Activated T-helper 2 cell treated with anti-CD3 and anti-CD28 coated beads, Interferon-gamma antibody, Interleukin-2, Interleukin-4, amounts not matched to agents 10 μg/mL and 5 μg/mL and 100 μg/mL, durations not matched to agents 14 hours and 24 hours and 36 hours (primary cell): ENCODE results near the gene TAMALIN. TPM values are rescaled to one million over a fixed set of nuclear protein-coding genes. Genes with fewer than 3 reads are reported as not detected.

ENCODE experiments used
- DNase-seq: peaks from one replicate; pipeline ENCODE4 v3.0.0; 2021; ENCODE audit warnings: low spot score
- H3K27ac Mint-ChIP-seq: one replicate; pipeline ENCODE4 v1.8.0; 2021; ENCODE audit warnings: mixed read lengths
- H3K27me3 Mint-ChIP-seq: one replicate; pipeline ENCODE4 v1.8.0; 2021; ENCODE audit warnings: low read depth, mixed read lengths
- H3K36me3 Mint-ChIP-seq: one replicate; pipeline ENCODE4 v1.8.0; 2021; ENCODE audit warnings: low read depth, mixed read lengths
- H3K4me1 Mint-ChIP-seq: one replicate; pipeline ENCODE4 v1.8.0; 2021; ENCODE audit warnings: low read depth, mixed read lengths
- H3K4me3 Mint-ChIP-seq: one replicate; pipeline ENCODE4 v1.8.0; 2021; ENCODE audit warnings: low read depth, mild to moderate bottlenecking, moderate library complexity, mixed read lengths
- H3K9me3 Mint-ChIP-seq: one replicate; pipeline ENCODE4 v1.8.0; 2021; ENCODE audit warnings: mixed read lengths
- intact Hi-C: fragments of 100-400 bp; cut with micrococcal nuclease; formaldehyde crosslinking; loops from one replicate; pipeline ENCODE4 v1.15.1; 2023
- total RNA-seq: library from RNA; stranded (reverse); gene quantifications from 2 replicates; pipeline ENCODE4 v1.2.3, GENCODE V29; 2022

Gene TAMALIN
- total RNA-seq, 1 donor from 2014 or later, result 6.1 TPM

GRCh38 chr12:52050116-52050757 is 43.5 kb downstream of the TAMALIN start:
- peaks cover 27% of the 10 kb centered on the region for H3K4me1 Mint-ChIP-seq
- peak overlapping the region; percentile 98 for H3K4me3 Mint-ChIP-seq
- peaks cover 46% of the 10 kb centered on the region for H3K36me3 Mint-ChIP-seq
- intact Hi-C loops, result no loop called here
- peak overlapping the region; percentile 90 for H3K27ac Mint-ChIP-seq
- no peaks in the 10 kb centered on the region for H3K27me3 Mint-ChIP-seq
- no peak for DNase-seq
- H3K9me3 Mint-ChIP-seq, result no peaks in the 10 kb centered on the region

DNA sequence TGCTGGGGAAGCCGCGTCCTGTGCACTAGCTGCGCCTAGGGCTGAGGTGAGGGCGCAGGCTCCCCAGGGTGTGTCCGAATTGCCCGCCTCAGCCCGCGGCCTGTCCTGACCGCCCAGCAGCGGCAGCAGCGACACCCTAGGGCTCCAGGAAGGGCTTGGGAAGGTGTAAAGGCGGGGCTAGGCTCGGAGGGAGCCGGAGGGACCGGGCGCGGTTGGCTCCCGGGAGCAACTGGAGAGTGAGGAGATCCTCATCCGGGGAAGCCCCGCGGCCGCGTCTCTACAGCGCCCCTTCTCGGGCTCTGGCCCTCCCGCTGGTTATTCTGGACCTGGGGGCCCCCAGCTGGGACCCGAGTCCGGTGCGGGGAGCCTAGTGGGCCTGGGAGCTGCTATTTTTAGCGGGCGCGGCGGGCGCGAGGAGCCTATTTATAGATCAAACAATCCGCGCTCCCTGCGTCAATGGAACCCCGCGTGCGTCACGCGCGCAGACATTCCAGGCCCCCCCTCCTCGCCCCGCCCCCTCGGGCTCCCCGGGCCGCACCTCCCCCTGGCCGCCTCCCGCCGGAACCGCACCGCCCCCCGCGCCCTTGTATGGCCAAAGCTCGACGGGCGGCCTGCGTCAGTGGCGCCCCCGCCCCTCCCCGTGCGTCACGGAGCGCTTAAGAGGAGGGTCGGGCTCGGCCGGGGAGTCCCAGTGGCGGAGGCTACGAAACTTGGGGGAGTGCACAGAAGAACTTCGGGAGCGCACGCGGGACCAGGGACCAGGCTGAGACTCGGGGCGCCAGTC is 44.2 kb downstream of the TAMALIN start, which contains the start of gene NR4A1:
NR4A1 (plus strand) TSS at position 685 of the 784 bp plus-strand sequence. CDS start 2,887 bp downstream, outside the sequence.
- peak within 1 kb of the TSS; percentile 98 for H3K4me3 Mint-ChIP-seq
- H3K36me3 Mint-ChIP-seq, result peaks cover 53% of the 10 kb centered on the region
- peak within 1 kb of the TSS; percentile 92 for H3K27ac Mint-ChIP-seq
- peaks cover 25% of the 10 kb centered on the region for H3K4me1 Mint-ChIP-seq
- DNase-seq, result peak; percentile 94
- H3K9me3 Mint-ChIP-seq, result no peaks in the 10 kb centered on the region
- no peaks in the 10 kb centered on the region for H3K27me3 Mint-ChIP-seq
- intact Hi-C loops, result loop anchor here (1.0 kb wide), 4 partner anchors 14 to 26 kb away; partner anchors contain the start of gene ATG101

DNA sequence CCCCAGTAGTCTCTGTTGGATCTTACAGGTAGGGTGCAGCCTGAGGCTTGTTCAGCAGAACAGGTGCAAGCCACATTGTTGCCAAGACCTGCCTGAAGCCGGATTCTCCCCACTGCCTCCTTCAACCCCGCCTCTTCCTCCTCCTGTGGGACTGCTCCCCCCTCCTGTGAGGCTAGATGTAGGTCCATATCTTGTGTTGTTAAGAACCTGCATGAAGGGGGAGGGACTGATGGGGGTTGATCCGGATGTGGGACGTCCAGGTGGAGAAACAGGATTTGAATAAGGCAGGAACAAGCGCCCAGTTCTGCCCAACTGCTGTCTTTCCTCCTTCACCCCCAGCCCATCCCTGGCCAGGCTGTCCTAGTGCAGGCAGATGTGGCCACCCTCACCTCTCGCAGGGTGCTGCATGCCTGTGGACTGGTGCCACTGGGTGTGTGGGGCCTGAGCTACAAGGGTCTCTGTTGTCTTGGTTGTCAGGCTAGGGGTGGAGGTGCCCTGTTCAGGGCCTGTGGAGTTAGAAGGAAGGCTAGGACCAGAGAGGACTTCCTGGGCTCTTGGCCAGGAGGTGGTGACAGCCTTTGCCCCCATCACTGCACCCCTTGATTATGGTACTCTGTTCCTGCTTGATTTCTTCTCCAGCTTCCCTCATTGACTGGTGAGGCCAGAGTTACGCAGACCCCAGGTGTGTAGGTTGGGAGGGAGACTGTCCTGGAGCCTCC is 45.9 kb downstream of the TAMALIN start:
- no peak for DNase-seq
- Mint-ChIP-seq H3K27ac (peak overlapping the region; percentile 92), H3K4me1 (peaks cover 23% of the 10 kb centered on the region), H3K9me3 (no peaks in the 10 kb centered on the region), H3K36me3 (peaks cover 68% of the 10 kb centered on the region), H3K4me3 (peak overlapping the region; percentile 98), H3K27me3 (no peaks in the 10 kb centered on the region)
- intact Hi-C loops, result no loop called here

DNA sequence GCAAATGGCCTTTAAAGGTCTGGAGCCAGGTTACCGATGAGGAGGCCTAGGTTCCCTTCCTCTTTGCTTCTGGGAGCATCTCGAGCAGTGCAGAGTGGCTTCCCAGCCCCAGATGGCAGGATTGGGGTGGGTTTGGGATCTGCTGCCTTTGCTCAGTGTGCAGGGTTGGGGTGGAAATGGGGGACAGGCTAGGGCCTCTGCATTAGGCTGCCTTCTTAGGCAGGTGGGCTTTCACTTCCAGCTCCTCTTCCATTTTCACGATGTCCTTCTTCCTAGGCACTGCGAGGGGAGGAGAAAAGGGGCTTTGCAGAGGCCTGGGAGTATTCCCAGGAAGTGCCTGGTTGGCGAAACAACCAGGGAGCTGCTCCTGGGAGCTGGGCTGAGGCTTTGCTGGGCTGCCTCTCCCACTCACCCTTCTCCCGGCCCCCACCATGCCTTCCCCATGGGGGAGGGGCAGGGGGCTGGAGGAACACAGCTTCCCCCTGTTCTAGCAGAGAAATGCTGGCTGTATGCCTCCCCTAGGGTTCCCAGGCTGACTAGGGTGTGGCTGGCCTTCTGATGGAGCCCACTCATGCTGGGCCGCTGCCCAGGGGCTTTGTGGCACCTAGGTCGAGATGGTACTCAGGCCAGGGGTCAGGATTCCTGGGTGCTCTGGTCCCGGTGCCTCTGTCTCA is 46.9 kb downstream of the TAMALIN start:
- peak overlapping the region; percentile 98 for H3K4me3 Mint-ChIP-seq
- H3K27ac Mint-ChIP-seq, result no peak overlapping the region
- H3K4me1 Mint-ChIP-seq, result peaks cover 23% of the 10 kb centered on the region
- no peaks in the 10 kb centered on the region for H3K27me3 Mint-ChIP-seq
- peaks cover 78% of the 10 kb centered on the region for H3K36me3 Mint-ChIP-seq
- intact Hi-C loops, result no loop called here
- no peak for DNase-seq
- no peaks in the 10 kb centered on the region for H3K9me3 Mint-ChIP-seq

- H3K4me1 Mint-ChIP-seq, result peaks cover 20% of the 10 kb centered on the region
- no peak for DNase-seq
- intact Hi-C loops, result no loop called here
- H3K9me3 Mint-ChIP-seq, result no peaks in the 10 kb centered on the region
- peak overlapping the region; percentile 57 for H3K4me3 Mint-ChIP-seq
- H3K27me3 Mint-ChIP-seq, result no peaks in the 10 kb centered on the region
- H3K36me3 Mint-ChIP-seq, result peaks cover 80% of the 10 kb centered on the region
- no peak overlapping the region for H3K27ac Mint-ChIP-seq
Measured at GRCh38 chr12:52054231-52054832, 47.6 kb downstream of the TAMALIN start.

GRCh38 chr12:52054833-52055730 is 48.3 kb downstream of the TAMALIN start:
- no peak for DNase-seq
- intact Hi-C loops, result no loop called here
- Mint-ChIP-seq H3K4me3 (peak overlapping the region; percentile 13), H3K4me1 (peaks cover 13% of the 10 kb centered on the region), H3K9me3 (no peaks in the 10 kb centered on the region), H3K27ac (no peak overlapping the region), H3K27me3 (no peaks in the 10 kb centered on the region), H3K36me3 (peaks cover 83% of the 10 kb centered on the region)

- intact Hi-C loops, result no loop called here
- no peaks in the 10 kb centered on the region for H3K27me3 Mint-ChIP-seq
- H3K4me1 Mint-ChIP-seq, result peaks cover 7% of the 10 kb centered on the region
- H3K4me3 Mint-ChIP-seq, result peak overlapping the region; percentile 30
- H3K9me3 Mint-ChIP-seq, result no peaks in the 10 kb centered on the region
- H3K36me3 Mint-ChIP-seq, result peaks cover 83% of the 10 kb centered on the region
- H3K27ac Mint-ChIP-seq, result no peak overlapping the region
- DNase-seq, result no peak
Measured at GRCh38 chr12:52055731-52056711, 49.3 kb downstream of the TAMALIN start.

DNA sequence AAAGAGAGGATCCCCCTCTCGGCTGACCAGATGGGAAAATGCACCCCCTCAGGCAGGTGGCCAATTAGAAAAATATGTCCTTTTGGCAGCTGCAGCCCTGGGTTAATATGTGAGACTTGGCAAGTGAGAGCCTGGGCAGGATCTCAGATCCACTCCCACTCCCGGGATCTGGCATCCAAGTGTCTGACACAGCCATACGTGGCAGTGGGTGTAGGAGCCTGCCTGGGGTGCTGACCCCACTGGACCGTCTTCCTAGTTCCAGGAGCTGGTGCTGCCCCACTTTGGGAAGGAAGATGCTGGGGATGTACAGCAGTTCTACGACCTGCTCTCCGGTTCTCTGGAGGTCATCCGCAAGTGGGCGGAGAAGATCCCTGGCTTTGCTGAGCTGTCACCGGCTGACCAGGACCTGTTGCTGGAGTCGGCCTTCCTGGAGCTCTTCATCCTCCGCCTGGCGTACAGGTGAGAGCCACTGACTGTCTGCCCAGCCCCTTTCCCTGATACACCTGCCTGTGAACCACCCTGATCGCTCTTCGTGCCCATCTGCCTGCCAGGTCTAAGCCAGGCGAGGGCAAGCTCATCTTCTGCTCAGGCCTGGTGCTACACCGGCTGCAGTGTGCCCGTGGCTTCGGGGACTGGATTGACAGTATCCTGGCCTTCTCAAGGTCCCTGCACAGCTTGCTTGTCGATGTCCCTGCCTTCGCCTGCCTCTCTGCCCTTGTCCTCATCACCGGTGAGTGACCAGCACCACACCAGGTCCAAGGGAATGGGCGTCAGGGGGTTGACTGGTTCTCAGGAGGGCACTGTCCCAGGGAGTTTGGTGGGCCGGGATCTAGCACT is 50.3 kb downstream of the TAMALIN start:
- H3K4me3 Mint-ChIP-seq, result no peak overlapping the region
- DNase-seq, result no peak
- intact Hi-C loops, result no loop called here
- no peaks in the 10 kb centered on the region for H3K27me3 Mint-ChIP-seq
- no peaks in the 10 kb centered on the region for H3K9me3 Mint-ChIP-seq
- H3K27ac Mint-ChIP-seq, result no peak overlapping the region
- peaks cover 75% of the 10 kb centered on the region for H3K36me3 Mint-ChIP-seq
- peaks cover 6% of the 10 kb centered on the region for H3K4me1 Mint-ChIP-seq

- no peak for DNase-seq
- peaks cover 67% of the 10 kb centered on the region for H3K36me3 Mint-ChIP-seq
- H3K4me3 Mint-ChIP-seq, result no peak overlapping the region
- peaks cover 5% of the 10 kb centered on the region for H3K4me1 Mint-ChIP-seq
- intact Hi-C loops, result no loop called here
- H3K27ac Mint-ChIP-seq, result no peak overlapping the region
- no peaks in the 10 kb centered on the region for H3K27me3 Mint-ChIP-seq
- H3K9me3 Mint-ChIP-seq, result no peaks in the 10 kb centered on the region
Measured at GRCh38 chr12:52057638-52058576, 51.2 kb downstream of the TAMALIN start.
